ENCODE results near the gene CHEK1.

GRCh38 chr11:125603207-125603606 lies 21.8 kb upstream of the CHEK1 start:
- TF ChIP-seq, protein P1, sequence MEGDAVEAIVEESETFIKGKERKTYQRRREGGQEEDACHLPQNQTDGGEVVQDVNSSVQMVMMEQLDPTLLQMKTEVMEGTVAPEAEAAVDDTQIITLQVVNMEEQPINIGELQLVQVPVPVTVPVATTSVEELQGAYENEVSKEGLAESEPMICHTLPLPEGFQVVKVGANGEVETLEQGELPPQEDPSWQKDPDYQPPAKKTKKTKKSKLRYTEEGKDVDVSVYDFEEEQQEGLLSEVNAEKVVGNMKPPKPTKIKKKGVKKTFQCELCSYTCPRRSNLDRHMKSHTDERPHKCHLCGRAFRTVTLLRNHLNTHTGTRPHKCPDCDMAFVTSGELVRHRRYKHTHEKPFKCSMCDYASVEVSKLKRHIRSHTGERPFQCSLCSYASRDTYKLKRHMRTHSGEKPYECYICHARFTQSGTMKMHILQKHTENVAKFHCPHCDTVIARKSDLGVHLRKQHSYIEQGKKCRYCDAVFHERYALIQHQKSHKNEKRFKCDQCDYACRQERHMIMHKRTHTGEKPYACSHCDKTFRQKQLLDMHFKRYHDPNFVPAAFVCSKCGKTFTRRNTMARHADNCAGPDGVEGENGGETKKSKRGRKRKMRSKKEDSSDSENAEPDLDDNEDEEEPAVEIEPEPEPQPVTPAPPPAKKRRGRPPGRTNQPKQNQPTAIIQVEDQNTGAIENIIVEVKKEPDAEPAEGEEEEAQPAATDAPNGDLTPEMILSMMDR (IDR thresholded peaks at IDR 0.05), result no peak
- TF ChIP-seq EP300 (IDR thresholded peaks at IDR 0.05), result no peak
- TF ChIP-seq POLR2A (IDR thresholded peaks at IDR 0.05), result no peak

Data from ovary (tissue), 3 donors.